ENCODE data around the gene ZC3H13. TPM values are rescaled to one million over a fixed set of nuclear protein-coding genes. Genes with fewer than 3 reads are reported as not detected.

Gene ZC3H13
- total and polyA plus RNA-seq, 2 donors (not counting 1 experiment from before 2014, with no cell fraction given): 4.8 to 65.7 TPM

DNA sequence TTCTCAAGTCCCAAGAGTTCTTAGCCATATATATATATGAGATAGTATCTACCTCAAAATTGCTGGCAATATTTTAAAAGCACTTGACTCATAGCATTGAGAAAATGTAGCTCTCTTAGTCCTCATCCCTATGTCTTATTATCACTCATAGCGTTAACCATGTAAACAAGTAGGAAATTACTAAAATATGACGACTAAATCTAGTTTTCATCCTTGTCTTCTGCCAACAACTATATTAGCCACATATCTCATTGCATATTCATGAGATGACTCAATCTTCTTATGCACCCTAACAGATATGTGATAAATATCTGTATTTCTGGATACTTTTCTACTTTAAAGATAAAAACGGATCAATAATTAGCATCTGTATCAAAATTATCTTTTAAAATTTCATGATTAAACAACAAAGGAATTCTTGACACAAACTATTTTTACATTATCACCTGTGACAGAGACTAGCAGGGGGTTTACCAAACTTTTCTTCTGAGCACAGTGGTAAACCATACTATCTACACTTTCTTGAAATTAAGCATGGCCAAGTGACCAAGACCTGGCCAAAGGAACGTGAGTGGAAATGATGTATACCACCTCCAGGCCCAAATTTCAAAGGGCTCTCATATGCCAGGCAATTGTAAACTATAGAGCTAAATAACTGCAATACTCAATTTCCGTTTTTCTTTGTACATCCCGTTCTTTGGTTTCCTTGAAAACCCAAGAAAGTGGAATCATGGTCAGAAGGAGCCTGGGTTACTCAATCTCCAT is 45.7 kb downstream of the ZC3H13 start:
- Histone ChIP-seq H4K20me1 (ENCODE audit: control insufficient read depth, insufficient read depth, low read length, poor library complexity, severe bottlenecking) (no peaks in the 10 kb centered on the region), H3K27me3 (replicated peaks in 1 of 4; ENCODE audit: control extremely low read depth in 1 of 4, control insufficient read depth in 3 of 4, insufficient read depth in 4 of 4, low read length in 3 of 4) (no peaks in the 10 kb centered on the region), H2AFZ (ENCODE audit: insufficient read depth, low read depth, low read length, poor library complexity, severe bottlenecking) (no peak overlapping the region), H3K27ac (ENCODE audit: low read length in 2 of 2) (no peak overlapping the region), H3K4me1 (ENCODE audit: control insufficient read depth in 2 of 2, insufficient read depth in 2 of 2, low read length in 2 of 2) (peaks cover 0 to 8% of the 10 kb centered on the region in 2 donors), H3K36me3 (replicated peaks in 1 of 2; ENCODE audit: control extremely low read depth in 1 of 2, control insufficient read depth in 1 of 2, extremely low read depth in 1 of 2, insufficient read depth in 2 of 2, low read length in 1 of 2) (peaks cover 2 to 45% of the 10 kb centered on the region in 2 experiments), H3K4me3 (ENCODE audit: control extremely low read depth in 1 of 5, extremely low read depth in 1 of 5, insufficient read depth in 1 of 5, low read depth in 2 of 5, low read length in 4 of 5) (no peak overlapping the region), H3K9me3 (ENCODE audit: control extremely low read depth in 1 of 3, control insufficient read depth in 2 of 3, insufficient read depth in 1 of 3, low read length in 2 of 3) (no peaks in the 10 kb centered on the region), H3K4me2 (replicated peaks; ENCODE audit: low read depth, low read length, poor library complexity, severe bottlenecking) (no peak overlapping the region), H3K79me2 (ENCODE audit: control insufficient read depth, insufficient read depth, low read length) (peaks cover 3% of the 10 kb centered on the region), H3K9ac (ENCODE audit: low read length) (no peak overlapping the region)
- Mint-ChIP-seq H3K27me3 (no peaks in the 10 kb centered on the region), H3K4me3 (no peak overlapping the region), H3K9me3 (ENCODE audit: insufficient read depth) (no peaks in the 10 kb centered on the region), H3K27ac (no peak overlapping the region), H3K4me1 (peaks cover 10% of the 10 kb centered on the region)
- DNase-seq (no peak), ATAC-seq (ENCODE audit: low read depth) (no peak)
- TF ChIP-seq, protein P1, sequence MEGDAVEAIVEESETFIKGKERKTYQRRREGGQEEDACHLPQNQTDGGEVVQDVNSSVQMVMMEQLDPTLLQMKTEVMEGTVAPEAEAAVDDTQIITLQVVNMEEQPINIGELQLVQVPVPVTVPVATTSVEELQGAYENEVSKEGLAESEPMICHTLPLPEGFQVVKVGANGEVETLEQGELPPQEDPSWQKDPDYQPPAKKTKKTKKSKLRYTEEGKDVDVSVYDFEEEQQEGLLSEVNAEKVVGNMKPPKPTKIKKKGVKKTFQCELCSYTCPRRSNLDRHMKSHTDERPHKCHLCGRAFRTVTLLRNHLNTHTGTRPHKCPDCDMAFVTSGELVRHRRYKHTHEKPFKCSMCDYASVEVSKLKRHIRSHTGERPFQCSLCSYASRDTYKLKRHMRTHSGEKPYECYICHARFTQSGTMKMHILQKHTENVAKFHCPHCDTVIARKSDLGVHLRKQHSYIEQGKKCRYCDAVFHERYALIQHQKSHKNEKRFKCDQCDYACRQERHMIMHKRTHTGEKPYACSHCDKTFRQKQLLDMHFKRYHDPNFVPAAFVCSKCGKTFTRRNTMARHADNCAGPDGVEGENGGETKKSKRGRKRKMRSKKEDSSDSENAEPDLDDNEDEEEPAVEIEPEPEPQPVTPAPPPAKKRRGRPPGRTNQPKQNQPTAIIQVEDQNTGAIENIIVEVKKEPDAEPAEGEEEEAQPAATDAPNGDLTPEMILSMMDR (IDR thresholded peaks at IDR 0.05): no peak
- TF ChIP-seq EZH2 (IDR thresholded peaks at IDR 0.05; ENCODE audit: borderline replicate concordance, insufficient read depth, low read depth, low read length, poor library complexity, severe bottlenecking): no peak
- 100% methylated on average over 1 of the region's 6 CpGs for WGBS (ENCODE audit: insufficient coverage)
- ChIA-PET CTCF (no interaction called here), POLR2A (no interaction called here)
- intact Hi-C loops (cut with micrococcal nuclease): no loop called here

DNA sequence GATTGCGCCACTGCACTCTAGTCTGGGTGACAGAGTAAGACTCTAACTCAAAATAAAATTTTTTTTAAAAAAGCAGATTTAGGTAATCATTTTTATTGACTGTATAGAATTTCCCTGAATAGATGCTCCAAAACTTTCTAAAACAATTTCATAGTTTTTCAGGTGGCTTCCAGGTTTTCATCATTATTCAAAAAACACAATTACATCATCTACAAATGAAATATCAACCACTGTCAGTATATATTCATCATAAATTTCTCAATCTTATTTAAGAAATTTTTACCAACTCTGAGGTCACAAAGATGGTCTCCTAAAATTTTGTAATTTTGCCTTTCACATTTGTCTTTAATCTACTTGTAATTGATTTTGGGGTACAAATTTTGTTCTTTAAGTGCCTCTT is 48.1 kb downstream of the ZC3H13 start:
- no peaks in the 10 kb centered on the region for H3K27me3 ChIP-seq (replicated peaks in 1 of 4; ENCODE audit: control extremely low read depth in 1 of 4, control insufficient read depth in 3 of 4, insufficient read depth in 4 of 4, low read length in 3 of 4)
- DNase-seq: no peak

More for the DNA sequence above, 48.1 kb downstream of the ZC3H13 start:
- Histone ChIP-seq H3K4me2 (replicated peaks; ENCODE audit: low read depth, low read length, poor library complexity, severe bottlenecking) (no peak overlapping the region), H3K4me1 (ENCODE audit: control insufficient read depth in 2 of 2, insufficient read depth in 2 of 2, low read length in 2 of 2) (peaks cover 0 to 8% of the 10 kb centered on the region in 2 donors), H3K9me3 (ENCODE audit: control extremely low read depth in 1 of 3, control insufficient read depth in 2 of 3, insufficient read depth in 1 of 3, low read length in 2 of 3) (no peaks in the 10 kb centered on the region), H3K9ac (ENCODE audit: low read length) (no peak overlapping the region), H3K36me3 (replicated peaks in 1 of 2; ENCODE audit: control extremely low read depth in 1 of 2, control insufficient read depth in 1 of 2, extremely low read depth in 1 of 2, insufficient read depth in 2 of 2, low read length in 1 of 2) (peaks cover 8 to 60% of the 10 kb centered on the region in 2 experiments), H4K20me1 (ENCODE audit: control insufficient read depth, insufficient read depth, low read length, poor library complexity, severe bottlenecking) (no peaks in the 10 kb centered on the region), H2AFZ (ENCODE audit: insufficient read depth, low read depth, low read length, poor library complexity, severe bottlenecking) (no peak overlapping the region), H3K27ac (ENCODE audit: low read length in 2 of 2) (no peak overlapping the region), H3K4me3 (ENCODE audit: control extremely low read depth in 1 of 5, extremely low read depth in 1 of 5, insufficient read depth in 1 of 5, low read depth in 2 of 5, low read length in 4 of 5) (no peak overlapping the region), H3K79me2 (ENCODE audit: control insufficient read depth, insufficient read depth, low read length) (peaks cover 3% of the 10 kb centered on the region)
- no peak overlapping the region for H3K4me3 Mint-ChIP-seq
- no peak for TF ChIP-seq EZH2 (IDR thresholded peaks at IDR 0.05; ENCODE audit: borderline replicate concordance, insufficient read depth, low read depth, low read length, poor library complexity, severe bottlenecking)
- TF ChIP-seq, protein P1 (IDR thresholded peaks at IDR 0.05): no peak
- no CpG with 5 or more reads among the region's 1 CpG for WGBS (ENCODE audit: insufficient coverage)
- H3K27ac Mint-ChIP-seq: no peak overlapping the region
- intact Hi-C loops (cut with micrococcal nuclease): no loop called here
- ChIA-PET CTCF (no interaction called here), POLR2A (no interaction called here)
- no peaks in the 10 kb centered on the region for H3K27me3 Mint-ChIP-seq
- no peak for ATAC-seq (ENCODE audit: low read depth)
- H3K9me3 Mint-ChIP-seq (ENCODE audit: insufficient read depth): no peaks in the 10 kb centered on the region
- H3K4me1 Mint-ChIP-seq: peaks cover 11% of the 10 kb centered on the region

All from B cell (primary cell).